Endothelial cell of umbilical vein (primary cell): Measurements from ENCODE around the gene ZNF213. TPM values are rescaled to one million over a fixed set of nuclear protein-coding genes. Genes with fewer than 3 reads are reported as not detected.

Source experiments
- BruUV-seq: library from RNA; stranded (reverse); fragments of 400-500 nt; replicated peaks from 2 replicates; lab custom pipeline; 2021; lab: Mats Ljungman, UMichigan
- CTCF ChIA-PET: fragments of 300-600, 350-600 bp; sonication (Branson Sonifier 250); formaldehyde crosslinking; loops from one replicate; lab custom pipeline; 2021; ENCODE audit warnings: antibody characterized with exemption, inconsistent platforms; lab: Charles Lee
- POLR2A ChIA-PET: fragments of 300-600, 350-600 bp; sonication (Branson Sonifier 250); formaldehyde crosslinking; loops from one replicate; lab custom pipeline; 2021; ENCODE audit warnings: antibody characterized with exemption, inconsistent platforms; lab: Charles Lee
- DNase-seq: peaks from one replicate; pipeline ENCODE4 v3.0.0-alpha.2; 2011; ENCODE audit warnings: low read depth, low spot score
- FAIRE-seq: peaks from 2 replicates; lab custom pipeline; 2011; peaks lifted over from hg19 to GRCh38; lab: Jason Lieb, UNC
- H2AFZ ChIP-seq: 2 replicates; pipeline ENCODE4 v1.6.0; 2012; ENCODE audit warnings: low read depth, low read length, control low read depth, inconsistent platforms
- H3K27ac ChIP-seq: 2 replicates; pipeline ENCODE4 v1.5.1; 2011; ENCODE audit warnings: low read depth, mild to moderate bottlenecking, control low read depth, low read length, moderate library complexity; ENCODE audit not compliant: insufficient read depth
- H3K27me3 ChIP-seq, 2 experiments: 2 replicates each; pipeline versions ENCODE4 v1.6.0 to v1.6.1; 2011; ENCODE audit warnings: low read length in 2 of 2, mixed read lengths in 1 of 2; ENCODE audit not compliant: control insufficient read depth in 2 of 2, insufficient read depth in 2 of 2
- H3K36me3 ChIP-seq, 2 experiments: 2 replicates in 1 of 2; 3 replicates in 1 of 2; pipeline ENCODE4 v1.5.1; 2011; ENCODE audit warnings: low read length in 2 of 2, mild to moderate bottlenecking in 1 of 2, moderate library complexity in 1 of 2; ENCODE audit not compliant: control insufficient read depth in 2 of 2, insufficient read depth in 2 of 2; ENCODE audit errors: extremely low read depth in 1 of 2
- H3K4me1 ChIP-seq: 3 replicates; pipeline ENCODE4 v1.5.1; 2011; ENCODE audit warnings: mild to moderate bottlenecking, low read length; ENCODE audit not compliant: control insufficient read depth, insufficient read depth; ENCODE audit errors: extremely low read depth
- H3K4me2 ChIP-seq: 2 replicates; pipeline ENCODE4 v1.6.1; 2011; ENCODE audit warnings: low read length, control low read depth, mixed read lengths; ENCODE audit not compliant: insufficient read depth
- H3K4me3 ChIP-seq, 3 experiments: fragments of 200-600 bp in 1 of 3; sonication (generic), shearing (Covaris generic) in 1 of 3; replicated peaks in 1 of 3; 2 replicates each; pipeline ENCODE4 v1.5.1; 2011 to 2016; ENCODE audit warnings: control low read depth in 3 of 3, low read length in 3 of 3, mild to moderate bottlenecking in 2 of 3, inconsistent platforms in 1 of 3, low read depth in 1 of 3, moderate library complexity in 1 of 3; ENCODE audit not compliant: insufficient read depth in 1 of 3
- H3K79me2 ChIP-seq: 2 replicates; pipeline ENCODE4 v1.6.0; 2012; ENCODE audit warnings: low read length, inconsistent platforms; ENCODE audit not compliant: control insufficient read depth, insufficient read depth
- H3K9ac ChIP-seq: replicated peaks from 2 replicates; pipeline ENCODE3; 2011; ENCODE audit warnings: low read length, control low read depth; ENCODE audit not compliant: insufficient read depth; ENCODE audit errors: extremely low read depth
- H3K9me1 ChIP-seq: replicated peaks from 3 replicates; pipeline ENCODE4 v1.6.0; 2011; ENCODE audit warnings: mild to moderate bottlenecking, low read length; ENCODE audit not compliant: control insufficient read depth, insufficient read depth; ENCODE audit errors: extremely low read depth
- H3K9me3 ChIP-seq: replicated peaks from 2 replicates; pipeline ENCODE4 v1.5.1; 2012; ENCODE audit warnings: low read length, inconsistent platforms; ENCODE audit not compliant: control insufficient read depth, insufficient read depth
- H4K20me1 ChIP-seq: replicated peaks from 2 replicates; pipeline ENCODE3; 2011; ENCODE audit warnings: mild to moderate bottlenecking, low read length; ENCODE audit not compliant: control insufficient read depth, insufficient read depth; ENCODE audit errors: extremely low read depth
- EZH2 ChIP-seq: IDR thresholded peaks from 2 replicates; pipeline ENCODE4 v1.6.1; 2012; ENCODE audit warnings: borderline replicate concordance, low read depth, mild to moderate bottlenecking, moderate library complexity, low read length, inconsistent platforms; ENCODE audit not compliant: severe bottlenecking
- FOS ChIP-seq: IDR thresholded peaks from 2 replicates; pipeline ENCODE4 v1.6.1; 2011; ENCODE audit warnings: mild to moderate bottlenecking, low read length, moderate library complexity, borderline replicate concordance; ENCODE audit not compliant: insufficient read depth
- GATA2 ChIP-seq: IDR thresholded peaks from 2 replicates; pipeline ENCODE4 v1.7.0; 2011; ENCODE audit warnings: low read depth, mild to moderate bottlenecking, moderate library complexity, mixed read lengths, low read length; ENCODE audit not compliant: insufficient read length, insufficient read depth
- JUN ChIP-seq: IDR thresholded peaks from 2 replicates; pipeline ENCODE4 v1.6.1; 2011; ENCODE audit warnings: borderline replicate concordance, low read depth; ENCODE audit not compliant: insufficient read length, insufficient read depth
- MYC ChIP-seq: IDR thresholded peaks from one replicate; pipeline ENCODE4 v1.6.1; 2011; ENCODE audit warnings: mild to moderate bottlenecking, low read depth, low read length
- POLR2A ChIP-seq: IDR thresholded peaks from 2 replicates; pipeline ENCODE4 v1.6.1; 2012; ENCODE audit warnings: low read depth, mild to moderate bottlenecking, control low read depth, low read length
- POLR2AphosphoS5 ChIP-seq: IDR thresholded peaks from 2 replicates; pipeline ENCODE4 v1.6.1; 2012; ENCODE audit warnings: low read depth, mild to moderate bottlenecking, control low read depth, low read length, moderate library complexity; ENCODE audit not compliant: insufficient read depth
- dilution Hi-C: fragments of 300-500 bp; cut with MboI; formaldehyde crosslinking; loops from one replicate; pipeline ENCODE4 v1.15.0; 2019; ENCODE audit warnings: low sequenced_read_pairs; ENCODE audit not compliant: extremely low pct_ligation_motif_present
- intact Hi-C: fragments of 100-400 bp; cut with micrococcal nuclease; formaldehyde crosslinking; loops from one replicate; pipeline ENCODE4 v1.10.0; 2022
- polyA plus RNA-seq, 4 experiments: library from polyadenylated mRNA; depleted of rRNA in 3 of 4; stranded (reverse) in 3 of 4; unstranded in 1 of 4; fragments of >200 nt; gene quantifications; 2 replicates each; pipeline versions ENCODE4 v1.2.1 to v1.2.3, GENCODE V29; 2011 to 2012; ENCODE audit warnings: missing spikeins in 1 of 4
- total RNA-seq: library from RNA; stranded (reverse); gene quantifications from 2 replicates; pipeline ENCODE4 v1.2.3, GENCODE V29; 2021
- TF ChIP-seq, protein P1 (sequence below): IDR thresholded peaks from 2 replicates; pipeline ENCODE4 v1.6.1; 2011; ENCODE audit not compliant: insufficient read depth, insufficient read length
- TF ChIP-seq, protein P2 (sequence below), 2 donors: IDR thresholded peaks; 1 replicate in 1 of 2; 2 replicates in 1 of 2; pipeline ENCODE4 v1.5.1; 2011; ENCODE audit warnings: low read length in 2 of 2, mild to moderate bottlenecking in 2 of 2, moderate library complexity in 2 of 2, control low read depth in 1 of 2, inconsistent platforms in 1 of 2, low read depth in 1 of 2; ENCODE audit not compliant: insufficient read depth in 1 of 2; ENCODE audit errors: extremely low read depth in 1 of 2

Gene ZNF213
- total and polyA plus RNA-seq, 2 donors (not counting 3 experiments of a cell fraction or from before 2014, with no cell fraction given) = 2.0 to 9.8 TPM

- POLR2A ChIA-PET = no interaction called here
- Histone ChIP-seq H4K20me1 (no peaks in the 10 kb centered on the region), H3K4me3 (no peak overlapping the region), H3K4me1 (peaks cover 25% of the 10 kb centered on the region), H3K4me2 (no peak overlapping the region), H3K79me2 (no peaks in the 10 kb centered on the region), H3K27ac (peak overlapping the region; percentile 73), H3K9me3 (no peaks in the 10 kb centered on the region), H3K9me1 (no peaks in the 10 kb centered on the region), H3K9ac (no peak overlapping the region), H2AFZ (no peak overlapping the region), H3K36me3 (no peaks in the 10 kb centered on the region), H3K27me3 (no peaks in the 10 kb centered on the region)
- BruUV-seq = no TSS peak
- intact Hi-C loops = no loop called here
- CTCF ChIA-PET = interaction anchor here (1.0 to 5.1 kb wide), 5 partner anchors 9 to 60 kb away, joined by 3 to 29 read pairs (median 9); no protein-coding TSS in a partner anchor
- no peak for DNase-seq
- FAIRE-seq = no peak
- TF ChIP-seq MYC = no peak
- TF ChIP-seq GATA2 = no peak
- no peak for TF ChIP-seq POLR2A
- no peak for TF ChIP-seq JUN
- no peak for TF ChIP-seq EZH2
- TF ChIP-seq, protein P1, sequence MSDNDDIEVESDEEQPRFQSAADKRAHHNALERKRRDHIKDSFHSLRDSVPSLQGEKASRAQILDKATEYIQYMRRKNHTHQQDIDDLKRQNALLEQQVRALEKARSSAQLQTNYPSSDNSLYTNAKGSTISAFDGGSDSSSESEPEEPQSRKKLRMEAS = no peak
- TF ChIP-seq FOS = no peak
- TF ChIP-seq, protein P2, sequence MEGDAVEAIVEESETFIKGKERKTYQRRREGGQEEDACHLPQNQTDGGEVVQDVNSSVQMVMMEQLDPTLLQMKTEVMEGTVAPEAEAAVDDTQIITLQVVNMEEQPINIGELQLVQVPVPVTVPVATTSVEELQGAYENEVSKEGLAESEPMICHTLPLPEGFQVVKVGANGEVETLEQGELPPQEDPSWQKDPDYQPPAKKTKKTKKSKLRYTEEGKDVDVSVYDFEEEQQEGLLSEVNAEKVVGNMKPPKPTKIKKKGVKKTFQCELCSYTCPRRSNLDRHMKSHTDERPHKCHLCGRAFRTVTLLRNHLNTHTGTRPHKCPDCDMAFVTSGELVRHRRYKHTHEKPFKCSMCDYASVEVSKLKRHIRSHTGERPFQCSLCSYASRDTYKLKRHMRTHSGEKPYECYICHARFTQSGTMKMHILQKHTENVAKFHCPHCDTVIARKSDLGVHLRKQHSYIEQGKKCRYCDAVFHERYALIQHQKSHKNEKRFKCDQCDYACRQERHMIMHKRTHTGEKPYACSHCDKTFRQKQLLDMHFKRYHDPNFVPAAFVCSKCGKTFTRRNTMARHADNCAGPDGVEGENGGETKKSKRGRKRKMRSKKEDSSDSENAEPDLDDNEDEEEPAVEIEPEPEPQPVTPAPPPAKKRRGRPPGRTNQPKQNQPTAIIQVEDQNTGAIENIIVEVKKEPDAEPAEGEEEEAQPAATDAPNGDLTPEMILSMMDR (IDR thresholded peaks at IDR 0.05; ENCODE audit: extremely low read depth in 1 of 2, insufficient read depth in 1 of 2, low read depth in 1 of 2, low read length in 2 of 2) = no peak
- TF ChIP-seq POLR2AphosphoS5 = no peak
- dilution Hi-C loops = no loop called here
Observed at GRCh38 chr16:3088450-3088849, 46.4 kb upstream of the ZNF213 start.
